NT2/D1 (cell line): Measurements from ENCODE around the gene CSTB.

Experiments
- SUZ12 ChIP-seq: IDR thresholded peaks from 2 replicates; pipeline ENCODE4 v1.6.1; 2011; ENCODE audit not compliant: insufficient read length, insufficient read depth; ENCODE audit errors: extremely low read depth
- YY1 ChIP-seq: IDR thresholded peaks from 2 replicates; pipeline ENCODE4 v1.6.1; 2011; ENCODE audit not compliant: insufficient read length, insufficient read depth
- ZNF274 ChIP-seq: IDR thresholded peaks from 2 replicates; pipeline ENCODE4 v1.6.1; 2011; ENCODE audit warnings: mild to moderate bottlenecking, low read depth, low read length

DNA sequence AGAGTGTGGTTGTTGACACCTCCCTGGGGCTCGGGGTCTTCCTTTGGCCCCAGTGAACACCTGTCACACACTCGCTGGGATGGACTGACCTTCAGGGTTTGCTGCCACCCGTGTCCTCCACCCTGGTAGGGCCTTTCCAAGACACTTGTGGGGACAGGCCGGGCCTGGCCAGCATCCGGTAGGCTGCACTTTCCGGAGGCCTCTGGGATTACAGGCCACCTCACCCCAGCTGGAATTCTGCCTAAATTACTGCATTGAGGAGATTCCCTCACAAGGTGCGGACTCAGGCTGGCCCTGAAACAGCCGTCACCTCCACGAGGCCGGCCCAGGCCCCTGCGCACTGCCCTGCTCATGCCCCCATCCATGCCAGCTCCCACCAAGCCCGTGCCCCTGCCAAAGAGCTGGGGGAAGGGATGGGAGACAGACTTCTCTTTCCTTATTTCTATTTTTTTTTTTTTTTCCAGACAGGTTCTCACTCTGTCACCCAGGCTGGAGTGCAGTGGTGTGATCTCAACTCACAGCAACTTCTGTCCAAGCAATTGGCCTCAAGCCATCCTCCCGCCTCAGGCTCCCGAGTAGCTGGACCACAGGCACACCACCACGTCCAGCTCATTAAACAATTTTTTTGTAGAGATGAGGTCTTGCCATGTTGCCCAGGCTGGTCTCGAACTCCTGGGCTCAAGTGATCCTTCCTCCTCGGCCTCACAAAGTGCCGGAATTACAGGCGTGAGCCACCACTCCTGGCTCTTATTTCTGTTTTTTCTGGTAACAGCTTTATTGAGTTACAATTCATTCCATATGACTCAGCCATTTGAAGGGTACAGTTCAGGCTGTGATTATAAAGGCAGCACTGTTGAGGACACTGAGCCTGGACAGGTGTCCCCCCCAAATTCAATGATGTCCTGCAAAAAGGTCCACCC is 11.3 kb downstream of the CSTB start:
- TF ChIP-seq YY1 (no peak), SUZ12 (no peak), ZNF274 (no peak)
